GM19468 (cell line): ENCODE results near the gene KLKB1.
"Not testable (repeated sequence)": the region's sequence is repeated elsewhere in the genome, so short reads cannot be mapped to it uniquely, and the experiment has no call there.

Source experiments
- ATAC-seq: cut with Tn5 transposase; IDR thresholded peaks from one replicate; pipeline ENCODE4 v1.9.1; 2021; ENCODE audit warnings: mild to moderate bottlenecking, moderate library complexity, moderate number of reproducible peaks; ENCODE audit not compliant: unreplicated experiment; ENCODE audit errors: extremely low read depth

The KLKB1 gene

GRCh38 chr4:186225848-186226247 is 1.5 kb upstream of the KLKB1 start:
- no peak for ATAC-seq

GRCh38 chr4:186226521-186227189 is 652 bp upstream of the KLKB1 start:
- ATAC-seq, result no peak

GRCh38 chr4:186227744-186228513 is 622 bp downstream of the KLKB1 start:
- ATAC-seq, result no peak

- ATAC-seq, result no peak
These were observed 1.2 kb downstream of the KLKB1 start for GRCh38 chr4:186228514-186228894.

- no peak for ATAC-seq
These were observed 7.1 kb downstream of the KLKB1 start for GRCh38 chr4:186234367-186234766.

GRCh38 chr4:186236126-186236525 is 8.8 kb downstream of the KLKB1 start:
- ATAC-seq, result no peak

- no peak for ATAC-seq
These were observed 13.1 kb downstream of the KLKB1 start for GRCh38 chr4:186240452-186240847.

GRCh38 chr4:186240848-186241491 is 13.7 kb downstream of the KLKB1 start:
- ATAC-seq, result no peak

GRCh38 chr4:186241616-186242015 is 14.3 kb downstream of the KLKB1 start:
- ATAC-seq, result no peak

- ATAC-seq, result not testable (repeated sequence)
These were observed 14.7 kb downstream of the KLKB1 start for GRCh38 chr4:186242031-186242430.

- no peak for ATAC-seq
These were observed 16.0 kb downstream of the KLKB1 start for GRCh38 chr4:186243331-186243730.

- no peak for ATAC-seq
These were observed 17.5 kb downstream of the KLKB1 start for GRCh38 chr4:186244835-186245234.

- not testable (repeated sequence) for ATAC-seq
These were observed 19.9 kb downstream of the KLKB1 start for GRCh38 chr4:186247062-186247752.

GRCh38 chr4:186248643-186249042 is 21.3 kb downstream of the KLKB1 start:
- no peak for ATAC-seq

- no peak for ATAC-seq
These were observed 22.8 kb downstream of the KLKB1 start for GRCh38 chr4:186249785-186250754.

GRCh38 chr4:186250760-186251159 is 23.5 kb downstream of the KLKB1 start:
- ATAC-seq, result no peak

- no peak for ATAC-seq
These were observed 27.8 kb downstream of the KLKB1 start for GRCh38 chr4:186255122-186255521.

GRCh38 chr4:186258216-186258811 is 31.0 kb downstream of the KLKB1 start:
- no peak for ATAC-seq

GRCh38 chr4:186260117-186260503 is 32.8 kb downstream of the KLKB1 start:
- no peak for ATAC-seq
